Panc1 (cell line): ENCODE data around the gene ZBP1. TPM values are rescaled to one million over a fixed set of nuclear protein-coding genes. Genes with fewer than 3 reads are reported as not detected.

Source experiments
- ATAC-seq: fragments of 200-7000 bp; cut with Tn5 transposase; 2 replicates; pipeline ENCODE4 v1.9.1; 2020; ENCODE audit warnings: mild to moderate bottlenecking, moderate library complexity
- BruUV-seq: library from RNA; stranded (reverse); fragments of 400-500 nt; replicated peaks from 2 replicates; lab custom pipeline; 2021; lab: Mats Ljungman, UMichigan
- CTCF ChIA-PET: fragments of 300-600 bp; sonication (Branson Sonifier 250); formaldehyde crosslinking; loops from one replicate; lab custom pipeline; 2022; ENCODE audit warnings: antibody characterized with exemption; lab: Charles Lee
- POLR2A ChIA-PET: fragments of 300-600 bp; sonication (Branson Sonifier 250); formaldehyde crosslinking; loops from one replicate; lab custom pipeline; 2022; ENCODE audit warnings: antibody characterized with exemption; lab: Charles Lee
- DNase-seq: peaks from one replicate; pipeline ENCODE4 v3.0.0-alpha.2; 2010; ENCODE audit warnings: low read depth, low spot score
- H3K27ac ChIP-seq: 2 replicates; pipeline ENCODE4 v1.5.1; 2011; ENCODE audit warnings: mild to moderate bottlenecking, low read length, inconsistent platforms
- H3K27me3 ChIP-seq: fragments of 200-500 bp; sonication (Bioruptor generic); 2 replicates; pipeline ENCODE4 v1.6.0; 2014; ENCODE audit warnings: low read length, inconsistent platforms; ENCODE audit not compliant: control insufficient read depth, insufficient read depth
- H3K36me3 ChIP-seq: fragments of 200-500 bp; sonication (Bioruptor generic); 2 replicates; pipeline ENCODE4 v1.5.1; 2014; ENCODE audit warnings: inconsistent platforms, mild to moderate bottlenecking, low read length, moderate library complexity; ENCODE audit not compliant: control insufficient read depth, insufficient read depth
- H3K4me1 ChIP-seq: 2 replicates; pipeline ENCODE4 v1.5.1; 2011; ENCODE audit warnings: inconsistent platforms, mild to moderate bottlenecking, low read length, moderate library complexity; ENCODE audit not compliant: control insufficient read depth, insufficient read depth
- H3K4me3 ChIP-seq, 2 experiments: 2 replicates each; pipeline ENCODE4 v1.5.1; 2011 to 2012; ENCODE audit warnings: low read depth in 2 of 2, low read length in 2 of 2, mild to moderate bottlenecking in 2 of 2, inconsistent platforms in 1 of 2, moderate library complexity in 1 of 2
- H3K9me3 ChIP-seq: fragments of 200-500 bp; sonication (Bioruptor generic); 2 replicates; pipeline ENCODE4 v1.5.1; 2014; ENCODE audit warnings: low read depth, mild to moderate bottlenecking, inconsistent platforms, low read length, moderate library complexity; ENCODE audit not compliant: control insufficient read depth, insufficient read depth
- POLR2AphosphoS5 ChIP-seq: IDR thresholded peaks from 2 replicates; pipeline ENCODE4 v1.6.1; 2012; ENCODE audit warnings: mild to moderate bottlenecking, low read depth, low read length, moderate library complexity
- REST ChIP-seq, 2 experiments: IDR thresholded peaks; 2 replicates each; pipeline ENCODE4 v1.6.1; 2011 to 2012; ENCODE audit warnings: low read depth in 2 of 2, control low read depth in 1 of 2, low read length in 1 of 2, mild to moderate bottlenecking in 1 of 2, moderate library complexity in 1 of 2; ENCODE audit not compliant: insufficient read depth in 1 of 2
- SIN3A ChIP-seq: IDR thresholded peaks from 2 replicates; pipeline ENCODE4 v1.6.1; 2012; ENCODE audit warnings: low read depth, mild to moderate bottlenecking, low read length, moderate library complexity, borderline replicate concordance; ENCODE audit not compliant: insufficient read depth
- TCF7L2 ChIP-seq: IDR thresholded peaks from 2 replicates; pipeline ENCODE4 v1.6.1; 2011; ENCODE audit warnings: mild to moderate bottlenecking, low read depth, low read length, inconsistent platforms
- in situ Hi-C: cut with HindIII; loops from 2 replicates; pipeline ENCODE4 v1.10.0; 2016; ENCODE audit warnings: low sequenced_read_pairs, low pct_unique_long_range_greater_than_20kb
- intact Hi-C: fragments of 100-400 bp; cut with micrococcal nuclease; formaldehyde crosslinking; loops from one replicate; pipeline ENCODE4 v1.10.0; 2022; ENCODE audit not compliant: unreplicated experiment
- total RNA-seq: library from RNA; stranded (reverse); gene quantifications from one replicate; pipeline ENCODE4 v1.2.1, GENCODE V29; 2021; ENCODE audit not compliant: unreplicated experiment
- TF ChIP-seq, protein P1 (sequence below): fragments of 450-650 bp; IDR thresholded peaks from 2 replicates; pipeline ENCODE4 v1.5.1; 2017; ENCODE audit warnings: mild to moderate bottlenecking

Gene ZBP1
- total RNA-seq, 1 experiment from 2014 or later: not detected

GRCh38 chr20:57628047-57628961 is 8.1 kb upstream of the ZBP1 start:
- intact Hi-C loops (no loop called here), in situ Hi-C loops (loop anchor here (25.0 kb wide), 1 partner anchor 559 kb away; no protein-coding TSS in a partner anchor)
- Histone ChIP-seq H3K27me3 (no peaks in the 10 kb centered on the region), H3K4me3 (no peak overlapping the region), H3K27ac (no peak overlapping the region), H3K9me3 (no peaks in the 10 kb centered on the region), H3K36me3 (no peaks in the 10 kb centered on the region), H3K4me1 (no peaks in the 10 kb centered on the region)
- ChIA-PET CTCF (interaction anchor here (0.5 to 0.6 kb wide), 2 partner anchors 11 to 150 kb away, joined by 3 to 5 read pairs; no protein-coding TSS in a partner anchor), POLR2A (interaction anchor here (0.7 kb wide), 1 partner anchor 431 kb away, joined by 7 read pairs; no protein-coding TSS in a partner anchor)
- TF ChIP-seq SIN3A (no peak), REST (IDR thresholded peaks at IDR 0.05; ENCODE audit: insufficient read depth in 1 of 2, low read depth in 2 of 2, low read length in 1 of 2) (no peak), POLR2AphosphoS5 (no peak), TCF7L2 (no peak)
- TF ChIP-seq, protein P1, sequence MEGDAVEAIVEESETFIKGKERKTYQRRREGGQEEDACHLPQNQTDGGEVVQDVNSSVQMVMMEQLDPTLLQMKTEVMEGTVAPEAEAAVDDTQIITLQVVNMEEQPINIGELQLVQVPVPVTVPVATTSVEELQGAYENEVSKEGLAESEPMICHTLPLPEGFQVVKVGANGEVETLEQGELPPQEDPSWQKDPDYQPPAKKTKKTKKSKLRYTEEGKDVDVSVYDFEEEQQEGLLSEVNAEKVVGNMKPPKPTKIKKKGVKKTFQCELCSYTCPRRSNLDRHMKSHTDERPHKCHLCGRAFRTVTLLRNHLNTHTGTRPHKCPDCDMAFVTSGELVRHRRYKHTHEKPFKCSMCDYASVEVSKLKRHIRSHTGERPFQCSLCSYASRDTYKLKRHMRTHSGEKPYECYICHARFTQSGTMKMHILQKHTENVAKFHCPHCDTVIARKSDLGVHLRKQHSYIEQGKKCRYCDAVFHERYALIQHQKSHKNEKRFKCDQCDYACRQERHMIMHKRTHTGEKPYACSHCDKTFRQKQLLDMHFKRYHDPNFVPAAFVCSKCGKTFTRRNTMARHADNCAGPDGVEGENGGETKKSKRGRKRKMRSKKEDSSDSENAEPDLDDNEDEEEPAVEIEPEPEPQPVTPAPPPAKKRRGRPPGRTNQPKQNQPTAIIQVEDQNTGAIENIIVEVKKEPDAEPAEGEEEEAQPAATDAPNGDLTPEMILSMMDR: no peak
- no peak for DNase-seq
- ATAC-seq: no peak
- BruUV-seq: no TSS peak

DNA sequence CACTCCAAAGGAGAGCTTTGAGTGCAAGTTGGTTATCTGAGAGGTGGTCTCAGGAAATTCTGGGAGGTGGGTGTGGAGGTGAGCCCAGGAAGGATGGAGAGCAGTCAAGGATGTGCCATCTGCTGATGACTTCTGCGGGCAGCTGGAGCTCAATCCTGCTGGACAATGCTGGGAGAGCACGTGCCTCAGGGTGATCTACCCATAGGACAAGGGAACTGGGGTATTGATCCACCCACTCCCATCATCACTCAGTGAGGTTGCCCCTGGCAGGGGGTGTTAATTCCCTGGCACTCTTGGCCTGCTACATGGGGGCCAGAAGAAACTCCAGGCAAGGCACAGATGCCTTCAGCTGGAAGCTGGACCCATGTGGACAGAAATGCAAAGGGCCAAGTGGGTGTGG is 7.1 kb upstream of the ZBP1 start:
- intact Hi-C loops: no loop called here
- Histone ChIP-seq H3K36me3 (no peaks in the 10 kb centered on the region), H3K27me3 (no peaks in the 10 kb centered on the region), H3K9me3 (no peaks in the 10 kb centered on the region), H3K4me3 (no peak overlapping the region), H3K4me1 (no peaks in the 10 kb centered on the region), H3K27ac (no peak overlapping the region)
- POLR2A ChIA-PET: interaction anchor here (0.5 to 0.7 kb wide), 2 partner anchors 432 to 453 kb away, joined by 4 to 7 read pairs; no protein-coding TSS in a partner anchor
- ATAC-seq: no peak
- in situ Hi-C loops: loop anchor here (25.0 kb wide), 1 partner anchor 560 kb away; no protein-coding TSS in a partner anchor
- no TSS peak for BruUV-seq
- TF ChIP-seq, protein P1: no peak
- TF ChIP-seq TCF7L2 (no peak), POLR2AphosphoS5 (no peak), SIN3A (no peak), REST (IDR thresholded peaks at IDR 0.05; ENCODE audit: insufficient read depth in 1 of 2, low read depth in 2 of 2, low read length in 1 of 2) (no peak)
- CTCF ChIA-PET: interaction anchor here (0.5 kb wide), 1 partner anchor 10 kb away, joined by 5 read pairs; no protein-coding TSS in a partner anchor
- no peak for DNase-seq
